ENCODE data around the gene CAPS.

Gene CAPS

DNA sequence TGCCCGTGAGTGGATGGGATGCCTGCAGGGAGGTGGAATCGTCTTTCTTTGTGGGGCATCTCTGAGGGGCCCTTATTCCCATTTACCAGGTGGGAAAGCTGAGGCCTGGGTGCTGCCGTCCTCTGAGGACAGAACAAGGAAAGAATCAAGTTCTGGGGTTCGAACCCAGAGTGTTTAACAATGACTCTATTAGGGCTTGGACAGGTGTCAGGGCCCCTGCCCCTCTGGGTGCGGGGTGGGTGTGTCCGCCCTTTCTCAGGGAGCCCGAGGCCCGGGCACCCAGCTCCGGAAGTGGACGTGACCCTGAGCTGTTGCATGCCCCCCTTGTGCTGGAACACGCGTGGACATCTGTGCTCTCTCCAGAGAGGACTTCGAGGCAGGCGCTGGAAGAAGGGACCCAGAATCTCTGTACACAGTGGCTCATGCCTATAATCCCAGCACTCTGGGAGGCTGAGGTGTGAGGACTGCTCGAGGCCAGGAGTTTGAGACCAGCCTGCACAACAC lies 21.2 kb upstream of the CAPS start:
- no peak for DNase-seq

DNA sequence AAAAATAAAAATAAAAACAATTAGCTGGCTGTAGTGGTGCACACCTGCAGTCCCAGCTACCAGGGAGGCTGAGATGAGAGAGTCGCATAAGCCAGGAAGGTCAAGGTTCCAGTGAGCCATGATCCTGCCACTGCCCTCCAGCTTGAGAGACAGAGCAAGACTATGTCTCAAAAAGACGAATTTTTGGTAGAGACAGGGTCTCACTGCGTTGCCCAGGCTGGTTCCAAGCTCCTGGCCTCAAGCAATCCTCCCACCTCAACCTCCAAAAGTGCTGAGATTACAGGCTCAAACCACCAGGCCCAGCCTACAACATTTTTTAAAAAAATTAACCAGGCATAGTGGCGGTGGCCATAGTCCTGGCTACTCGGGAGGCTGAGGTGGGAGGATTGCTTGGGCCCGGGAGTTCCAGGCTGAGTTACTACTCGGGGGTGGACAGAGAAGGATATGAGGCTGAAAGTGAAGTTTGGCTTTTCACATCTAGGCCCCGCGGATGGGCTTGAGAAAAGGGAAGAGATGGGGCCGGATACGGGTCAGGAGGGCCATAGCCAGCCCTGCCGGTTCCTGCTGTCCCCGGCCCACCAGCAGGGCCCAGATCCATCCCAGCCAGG lies 20.7 kb upstream of the CAPS start:
- DNase-seq = no peak

DNA sequence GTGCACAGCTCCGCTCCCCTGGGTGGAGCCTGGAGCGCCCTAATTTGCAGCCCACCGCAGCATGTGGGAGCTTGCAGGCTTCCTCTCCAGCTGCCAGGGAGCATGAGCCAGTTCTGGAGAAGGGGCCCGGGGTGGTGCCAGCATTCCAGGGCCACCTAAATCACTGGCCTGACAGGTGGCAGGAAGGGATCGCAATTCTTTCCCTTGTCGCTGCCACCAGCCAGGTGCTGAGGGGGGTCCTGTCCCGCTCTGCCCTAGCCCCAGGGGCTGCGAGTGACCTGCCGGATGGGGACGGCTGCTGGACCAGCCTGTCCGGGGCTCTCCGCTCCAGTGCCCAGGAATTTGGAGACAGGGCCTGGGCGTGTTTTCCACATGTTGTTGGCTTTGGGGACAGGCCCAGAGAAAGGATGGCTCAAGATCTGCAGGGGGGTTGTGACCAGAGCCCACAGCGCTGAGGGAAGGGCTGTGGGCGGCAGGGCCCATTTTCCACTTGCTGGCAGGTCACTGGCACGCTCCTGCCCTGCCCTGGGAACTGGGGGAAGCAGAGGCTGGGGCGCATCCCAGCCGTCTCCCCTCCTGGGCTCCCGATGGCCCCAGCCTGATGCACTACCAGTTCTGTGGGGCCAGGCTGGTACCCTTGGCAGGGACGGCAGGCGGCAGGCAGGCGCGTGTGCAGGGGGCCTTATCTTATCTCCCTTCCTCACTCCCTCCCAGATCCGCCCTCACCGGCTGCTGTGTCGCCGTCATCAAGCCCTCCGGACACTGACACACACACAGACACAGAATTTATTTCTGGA lies 19.9 kb upstream of the CAPS start:
- no peak for DNase-seq

DNA sequence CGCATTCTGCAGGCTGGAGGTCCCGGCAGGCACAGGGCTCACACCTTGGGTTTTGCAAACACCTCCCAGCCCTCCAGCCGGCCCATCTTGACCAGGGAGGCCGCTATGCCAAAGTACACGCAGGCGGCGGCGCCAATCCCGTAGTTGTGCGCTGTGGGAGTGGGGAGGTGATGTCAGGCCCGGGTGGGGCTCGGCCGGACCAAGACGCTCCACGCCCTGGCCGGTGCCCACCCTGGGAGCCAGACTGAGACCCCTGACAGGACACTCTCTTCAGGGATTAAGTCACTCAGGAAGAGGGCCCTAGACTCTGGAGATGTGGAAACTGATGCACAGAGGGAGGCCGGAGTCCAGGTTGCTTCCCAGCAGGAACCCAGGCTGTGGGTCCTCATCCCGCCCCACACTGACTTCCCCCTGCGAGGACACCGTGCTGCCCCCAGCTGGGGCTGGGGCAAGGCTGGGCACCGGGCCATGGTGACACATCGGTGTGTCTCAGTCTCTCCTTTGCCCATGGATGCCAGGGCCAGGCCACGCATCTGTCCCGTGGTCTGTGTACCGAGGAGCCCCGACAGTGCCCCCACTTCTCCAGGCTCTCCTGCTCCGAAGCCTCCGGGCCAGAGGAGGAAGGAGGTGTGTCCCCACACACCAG lies 19.2 kb upstream of the CAPS start:
- no peak for DNase-seq

DNA sequence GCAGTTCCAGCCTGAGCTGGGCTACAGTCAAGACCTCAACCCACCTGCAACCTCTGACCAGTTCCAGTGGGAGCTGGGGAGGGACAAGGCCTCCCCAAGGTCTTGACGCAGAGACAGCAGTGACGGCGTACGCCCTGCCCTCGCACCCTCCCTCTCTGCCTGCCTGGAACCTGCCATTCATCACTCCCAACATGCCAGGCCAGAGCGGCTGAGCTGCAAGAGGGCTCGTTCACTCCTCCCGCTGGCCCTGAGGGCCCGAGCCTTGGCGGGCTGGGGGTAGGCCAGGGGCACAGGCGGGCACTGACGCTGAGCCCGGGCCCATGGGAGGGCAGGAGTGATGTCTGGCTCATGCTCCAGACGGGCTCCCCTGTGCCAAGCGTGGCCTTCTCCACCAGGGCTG lies 18.6 kb upstream of the CAPS start:
- DNase-seq = no peak

DNA sequence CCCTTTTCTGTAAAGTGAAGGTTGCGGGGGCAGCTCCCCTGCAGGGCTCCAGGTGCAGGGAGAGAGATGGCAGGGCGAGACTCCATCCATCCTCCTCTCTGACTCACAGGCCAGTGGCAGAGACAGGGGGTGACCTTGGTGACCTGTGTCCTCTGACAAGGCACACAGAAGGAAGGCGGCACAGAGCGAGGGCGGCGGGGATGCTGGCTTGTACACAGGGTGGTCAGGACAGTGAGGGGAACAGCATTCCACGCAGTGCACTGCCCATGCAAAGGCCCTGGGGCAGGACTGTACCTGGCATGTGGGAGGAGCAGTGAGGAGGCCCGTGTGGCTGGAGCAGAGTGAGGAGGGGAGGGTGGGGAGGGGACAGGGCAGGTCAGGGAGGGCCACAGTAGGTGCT lies 18.2 kb upstream of the CAPS start:
- no peak for DNase-seq

DNA sequence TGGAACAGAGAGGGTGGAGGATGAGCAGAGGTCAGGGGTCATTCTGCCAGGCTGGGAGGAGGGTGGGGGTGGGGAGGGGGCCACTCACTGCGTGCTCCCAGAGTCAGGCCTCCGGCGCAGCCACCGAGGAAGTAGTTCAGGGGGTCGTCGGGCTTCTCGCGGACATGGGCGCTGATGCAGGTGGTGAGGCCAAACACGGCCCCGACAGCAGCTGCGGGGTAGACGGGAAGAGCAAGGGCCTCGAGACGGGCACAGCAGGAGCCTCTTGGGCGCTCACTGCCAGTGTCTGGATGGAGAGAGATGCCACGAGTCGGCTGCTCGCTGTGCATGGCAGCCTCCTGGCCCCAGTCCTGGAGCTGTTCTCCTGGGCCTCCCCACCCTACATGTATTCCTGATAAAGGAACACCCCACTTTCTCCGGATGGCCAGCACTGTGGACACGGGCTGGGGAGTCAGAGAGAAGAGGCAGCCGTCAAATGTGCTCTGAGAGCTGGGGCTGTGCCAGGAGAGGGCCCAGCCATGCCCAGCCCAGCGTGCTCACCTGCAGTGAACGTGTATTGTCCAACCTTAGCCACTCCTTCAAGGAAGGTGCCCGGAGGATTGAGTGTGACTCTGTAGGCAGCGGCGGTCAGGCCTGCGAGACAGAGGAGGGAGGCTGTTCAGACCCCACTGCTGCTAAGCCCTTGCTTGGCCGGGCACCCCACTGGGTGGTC lies 17.5 kb upstream of the CAPS start:
- no peak for DNase-seq

DNA sequence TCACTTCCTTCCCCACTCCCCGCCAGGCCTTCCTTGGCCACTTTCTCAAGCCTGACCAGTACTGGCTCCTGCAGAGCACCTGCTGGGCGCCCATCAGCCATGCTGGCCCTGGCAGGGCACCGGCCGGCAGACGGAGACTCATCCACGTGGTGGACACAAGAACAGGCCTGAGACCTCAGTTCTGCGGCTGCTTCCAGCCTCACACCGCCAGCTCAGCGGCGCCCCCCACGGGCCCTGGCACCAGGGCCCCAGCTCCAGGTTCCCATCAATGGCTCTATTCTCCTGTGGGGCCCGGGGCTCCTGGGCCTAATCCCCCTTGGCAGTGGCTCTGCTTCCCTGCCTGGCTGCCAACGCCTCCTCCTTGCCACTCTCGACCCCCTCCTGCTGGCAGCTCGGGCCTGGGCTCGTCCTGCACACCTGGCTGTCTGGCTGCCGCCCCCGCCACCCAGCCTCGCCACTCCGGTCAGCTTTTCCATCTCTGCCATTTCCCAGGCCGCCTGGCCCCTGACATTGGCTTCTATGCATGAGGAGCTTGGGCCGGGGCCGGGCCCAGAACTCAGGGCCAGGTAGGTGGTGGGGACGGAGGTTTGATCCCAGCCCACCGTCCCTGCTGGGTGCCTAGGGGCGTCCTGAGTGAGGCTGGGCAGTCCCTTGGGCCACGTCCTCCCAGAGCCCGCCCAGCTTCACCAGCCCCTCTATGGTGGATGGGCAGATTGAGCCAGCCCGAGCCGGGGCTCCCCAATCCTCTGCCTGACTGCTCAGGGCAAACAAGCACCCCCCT lies 16.7 kb upstream of the CAPS start:
- DNase-seq = no peak

DNA sequence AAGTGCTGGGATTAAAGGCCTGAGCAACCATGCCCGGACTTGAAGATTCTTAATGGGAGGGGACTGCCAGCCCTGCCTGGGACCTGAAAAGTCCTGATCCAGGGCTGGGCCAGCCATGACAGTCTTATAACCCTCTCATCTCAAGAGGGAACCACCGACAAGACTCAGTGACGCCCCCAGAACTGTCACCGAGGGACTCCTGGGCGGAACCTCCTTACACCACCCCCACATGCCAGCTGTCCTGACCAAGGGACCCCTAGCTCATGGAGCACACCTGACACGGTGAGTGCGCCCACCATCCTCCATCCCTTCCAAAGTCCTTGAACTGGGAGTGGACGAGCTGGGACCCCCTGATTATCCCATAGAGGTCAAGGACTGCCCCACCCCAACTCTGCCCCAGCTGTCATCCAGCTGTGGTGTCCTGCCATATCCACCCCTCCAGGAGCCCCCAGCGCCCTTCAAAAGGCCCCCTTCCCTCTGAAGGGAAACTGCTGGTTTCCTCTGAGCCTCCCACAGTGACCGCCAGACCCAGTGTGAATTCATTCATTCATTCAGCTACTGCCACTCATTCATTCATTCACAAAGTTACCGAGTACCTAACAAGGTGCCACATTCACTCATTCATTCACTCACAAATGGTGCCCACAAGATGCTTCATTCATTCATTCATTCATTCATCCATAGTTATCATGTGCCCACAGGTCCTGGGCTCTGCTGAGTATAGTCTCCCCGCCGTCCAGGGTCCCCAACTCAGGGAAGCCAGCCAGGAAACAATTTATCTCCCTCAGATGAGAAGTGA lies 14.1 kb upstream of the CAPS start:
- no peak for DNase-seq

DNA sequence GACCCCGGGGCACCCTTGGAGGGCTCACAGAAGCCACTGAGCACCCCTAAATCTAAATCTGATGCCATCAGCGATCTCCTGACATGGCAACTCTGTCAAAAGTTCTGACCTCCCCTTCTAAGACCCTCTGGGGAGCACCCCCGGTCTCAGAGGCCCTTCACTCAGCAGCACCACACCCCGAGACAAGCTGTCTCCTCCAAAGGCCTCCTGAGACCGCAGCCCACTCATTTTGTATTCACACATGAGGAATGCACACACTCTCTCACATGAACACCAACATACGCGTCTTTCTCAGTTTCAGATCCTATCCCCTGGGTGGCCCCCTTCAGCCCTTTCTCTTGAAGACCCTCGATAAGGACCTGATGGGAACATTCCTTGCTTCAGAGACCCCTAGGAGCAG lies 13.1 kb upstream of the CAPS start:
- DNase-seq = no peak

DNA sequence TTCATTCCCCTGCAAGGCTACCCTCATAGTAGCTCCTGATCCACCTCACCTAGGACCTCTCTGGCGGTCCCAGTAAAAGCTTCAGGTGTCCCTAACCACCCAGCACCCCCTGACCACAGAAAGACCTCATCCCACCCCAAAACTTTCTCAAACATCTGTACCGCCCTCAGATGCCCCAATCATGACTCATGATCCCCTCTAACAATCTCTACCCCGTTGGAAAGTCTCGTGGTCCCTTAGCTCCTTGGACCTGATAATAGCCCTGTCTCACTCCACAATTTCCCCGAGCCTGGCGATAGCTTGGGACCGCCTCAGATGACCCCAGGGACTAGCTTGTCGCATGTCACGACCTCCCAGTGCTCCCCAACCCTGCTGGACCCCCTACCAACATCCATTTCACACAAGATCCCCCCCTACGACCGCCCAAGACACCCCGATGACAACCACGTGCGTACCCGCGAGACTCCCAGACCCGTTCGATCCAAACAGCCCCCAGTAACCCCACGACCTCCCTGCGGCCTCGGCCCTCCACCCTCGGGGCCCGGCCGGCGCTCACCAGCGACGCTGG lies 10.9 kb upstream of the CAPS start:
- no peak for DNase-seq

DNA sequence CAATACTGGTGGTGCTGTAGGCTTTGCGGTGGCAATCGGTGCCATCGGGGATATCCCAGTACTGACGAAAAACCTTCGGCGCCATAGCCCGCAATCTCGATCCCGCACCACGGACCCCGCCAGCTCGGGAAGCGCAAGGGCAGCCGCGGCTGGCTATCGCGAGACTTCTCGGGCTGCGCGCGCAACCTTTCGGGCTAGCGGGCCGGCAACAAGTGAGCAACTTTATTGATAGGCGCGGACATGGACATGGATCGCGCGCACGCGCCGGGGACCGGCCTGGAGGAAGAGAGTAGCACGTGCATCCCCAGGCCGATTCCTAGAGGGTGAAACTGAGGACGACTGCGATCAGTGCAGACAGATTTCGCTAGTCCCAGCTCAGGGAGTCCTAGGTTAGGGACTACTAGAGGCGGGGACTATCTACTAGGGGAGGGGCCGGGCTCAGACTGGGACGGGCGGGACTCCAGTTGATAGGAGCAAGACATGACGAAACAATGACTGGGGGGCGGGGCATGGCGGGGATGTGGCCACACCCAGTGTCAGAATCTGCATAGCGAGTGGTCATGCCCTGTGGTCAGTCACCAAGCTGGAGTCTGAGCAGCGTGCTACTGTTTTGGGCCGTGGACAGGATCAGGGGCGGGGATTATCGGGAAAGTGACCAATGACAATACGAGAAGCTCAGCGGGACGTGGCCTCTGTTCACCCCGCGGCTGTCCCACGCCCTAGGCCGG lies 10.3 kb upstream of the CAPS start, which contains the start of gene NDUFA11:
NDUFA11 (minus strand) TSS at position 167 of the 728 bp plus-strand sequence; CDS start at position 85, 82 bp downstream.
- peak; percentile 96 to 97 for DNase-seq

DNA sequence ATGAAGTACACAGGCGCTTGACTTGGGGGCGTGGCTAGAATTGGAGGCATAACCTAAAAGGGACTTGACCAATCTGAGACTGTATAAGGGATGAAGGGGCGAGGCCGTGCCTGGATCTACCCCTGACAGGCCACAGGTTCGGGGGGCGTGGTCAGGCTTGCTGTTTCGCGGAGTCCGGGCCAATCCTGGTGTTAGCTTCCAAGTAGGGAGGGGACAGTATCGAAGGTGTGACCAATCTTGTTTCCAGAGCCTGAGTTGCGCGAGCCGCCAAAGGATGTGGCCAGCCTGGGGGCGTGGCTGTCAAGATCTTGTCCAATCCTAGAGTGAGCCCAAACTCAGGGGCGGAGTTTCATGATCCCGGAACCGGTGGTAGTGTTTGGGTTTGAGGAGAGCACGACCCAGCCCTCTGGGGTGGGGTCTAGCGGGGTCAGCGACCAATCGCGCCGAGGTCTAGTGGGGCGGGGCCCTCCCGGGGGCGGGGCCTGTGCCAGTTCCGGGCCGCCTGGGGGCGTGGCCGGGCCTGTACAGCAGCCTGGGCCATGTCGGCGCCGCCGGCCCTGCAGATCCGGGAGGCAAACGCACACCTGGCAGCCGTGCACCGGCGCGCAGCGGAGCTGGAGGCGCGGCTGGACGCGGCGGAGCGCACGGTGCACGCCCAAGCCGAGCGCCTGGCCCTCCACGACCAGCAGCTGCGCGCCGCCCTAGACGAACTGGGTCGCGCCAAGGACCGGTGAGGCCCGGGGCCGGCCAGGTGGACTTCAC lies 9.5 kb upstream of the CAPS start, which contains the start of gene VMAC:
VMAC (plus strand) TSS at position 521 of the 762 bp plus-strand sequence; CDS start at position 540, 19 bp downstream.
- peak; percentile 100 for DNase-seq

DNA sequence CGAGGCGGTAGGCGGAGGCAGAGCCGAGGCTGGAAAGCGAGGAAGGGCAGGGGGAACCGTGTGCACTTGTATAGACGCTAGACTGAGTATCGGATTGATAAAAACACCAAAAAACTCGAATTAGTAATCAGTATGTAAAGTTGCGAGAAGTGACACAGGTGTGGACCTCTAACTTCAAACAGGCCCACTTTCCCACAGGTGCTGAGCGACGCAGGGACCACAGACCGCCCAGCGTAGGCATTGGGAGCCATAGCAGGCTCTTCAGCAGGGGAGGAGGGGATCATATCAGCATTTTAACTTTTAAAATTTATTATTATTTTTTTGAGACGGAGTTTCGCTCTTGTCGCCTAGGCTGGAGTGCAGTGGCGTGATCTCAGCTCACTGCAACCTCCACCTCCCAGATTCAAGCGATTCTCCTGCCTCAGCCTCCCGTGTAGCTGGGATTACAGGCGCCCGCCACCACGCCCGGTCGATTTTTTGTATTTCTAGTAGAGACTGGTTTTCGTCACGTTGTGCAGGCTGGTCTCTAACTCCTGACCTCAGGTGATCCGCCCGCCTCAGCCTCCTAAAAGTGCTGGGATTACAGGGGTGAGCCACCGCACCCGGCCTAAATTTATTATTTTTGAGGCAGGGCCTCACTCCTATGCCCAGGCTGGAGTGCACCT lies 8.8 kb upstream of the CAPS start:
- no peak for DNase-seq

DNA sequence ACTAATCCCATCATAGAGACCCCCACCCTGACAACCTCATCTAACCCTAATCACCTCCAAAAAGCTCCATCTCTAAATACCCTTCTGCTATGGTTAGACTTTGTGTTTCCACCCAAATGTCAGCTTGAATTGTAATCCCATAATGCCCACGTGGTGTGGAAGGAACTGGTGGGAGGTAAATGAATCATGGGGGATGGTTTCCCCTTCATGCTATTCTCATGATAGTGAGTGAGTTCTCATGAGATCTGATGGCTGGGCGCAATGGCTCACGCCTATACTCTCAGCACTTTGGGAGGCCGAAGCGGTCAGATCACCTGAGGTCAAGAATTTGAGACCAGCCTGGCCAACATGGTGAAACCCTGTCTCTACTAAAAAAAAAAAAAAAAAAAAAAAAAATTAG lies 6.8 kb upstream of the CAPS start:
- no peak for DNase-seq

DNA sequence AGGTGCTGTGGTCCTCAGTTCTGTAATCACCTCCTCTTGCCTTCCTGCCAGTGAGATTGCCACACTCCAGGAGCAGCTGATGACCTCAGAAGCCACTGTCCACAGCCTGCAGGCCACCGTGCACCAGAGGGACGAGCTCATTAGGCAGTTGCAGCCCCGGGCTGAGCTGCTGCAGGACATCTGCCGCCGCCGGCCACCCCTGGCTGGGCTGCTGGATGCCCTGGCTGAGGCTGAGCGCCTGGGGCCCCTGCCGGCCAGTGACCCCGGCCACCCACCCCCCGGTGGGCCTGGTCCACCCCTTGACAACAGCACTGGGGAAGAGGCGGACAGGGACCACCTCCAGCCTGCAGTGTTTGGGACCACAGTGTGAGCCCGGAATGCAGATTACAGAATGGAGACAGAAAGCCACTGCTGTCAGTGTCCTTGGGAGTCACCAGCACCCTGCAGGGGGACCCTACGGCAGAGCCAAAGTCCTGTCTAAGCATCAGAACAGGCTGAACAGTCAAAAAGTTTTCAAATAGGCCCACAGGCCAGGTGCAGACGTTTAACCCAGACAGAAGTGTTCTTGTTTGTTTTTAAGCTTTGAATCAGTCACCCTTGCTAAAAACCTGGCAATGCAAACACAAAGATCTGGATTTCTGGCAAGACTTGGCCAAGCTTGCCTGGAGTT lies 5.1 kb upstream of the CAPS start:
- no peak for DNase-seq

DNA sequence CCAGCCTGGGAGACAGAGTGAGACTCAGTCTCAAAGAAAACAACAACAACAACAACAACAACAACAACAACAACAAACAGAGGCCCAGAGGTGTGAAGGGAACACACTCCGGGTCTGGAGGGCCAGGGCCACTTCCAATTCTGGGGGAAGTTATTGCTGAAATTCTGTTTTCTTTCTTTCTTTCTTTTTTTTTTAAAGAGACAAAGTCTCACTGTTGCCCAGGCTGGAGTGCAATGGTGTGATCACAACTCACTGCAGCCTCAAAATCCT lies 3.5 kb upstream of the CAPS start:
- no peak for DNase-seq

DNA sequence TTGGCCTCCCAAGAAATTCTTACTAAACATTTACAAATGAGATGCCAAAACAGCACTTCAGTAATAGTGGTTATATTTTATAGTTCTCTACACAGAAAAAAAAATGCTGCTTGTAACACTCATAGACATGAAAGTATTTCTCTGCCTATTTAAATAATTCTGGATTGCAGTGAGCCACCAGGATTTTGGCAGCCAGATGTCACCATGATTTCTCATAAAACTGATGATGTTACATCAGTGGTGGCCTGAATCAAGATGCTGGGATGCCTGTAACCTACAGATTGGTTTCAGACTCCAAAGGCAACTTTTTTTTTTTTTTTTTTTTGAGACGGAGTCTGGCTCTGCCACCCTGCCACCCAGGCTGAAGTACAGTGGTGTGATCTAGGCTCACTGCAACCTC lies 2.7 kb upstream of the CAPS start:
- no peak for DNase-seq

DNA sequence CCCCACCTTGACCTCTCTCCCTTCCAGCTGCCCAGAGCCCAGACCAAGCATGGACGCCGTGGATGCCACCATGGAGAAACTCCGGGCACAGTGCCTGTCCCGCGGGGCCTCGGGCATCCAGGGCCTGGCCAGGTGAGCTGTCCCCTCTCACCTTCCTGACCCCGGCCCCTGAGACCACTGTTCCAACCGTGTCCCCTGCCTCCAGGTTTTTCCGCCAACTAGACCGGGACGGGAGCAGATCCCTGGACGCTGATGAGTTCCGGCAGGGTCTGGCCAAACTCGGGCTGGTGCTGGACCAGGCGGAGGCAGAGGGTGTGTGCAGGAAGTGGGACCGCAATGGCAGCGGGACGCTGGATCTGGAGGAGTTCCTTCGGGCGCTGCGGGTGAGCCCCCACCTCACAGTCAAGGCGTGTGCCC lies 312 bp downstream of the CAPS start:
- no peak for DNase-seq
